HEK293 (cell line): Measurements from ENCODE around the gene CREB3.

Source experiments
- CTCF ChIA-PET: fragments of 350-600 bp; formaldehyde crosslinking; extraction: SDS; loops from one replicate; lab custom pipeline; 2021; ENCODE audit warnings: antibody characterized with exemption; lab: Yijun Ruan, JAX
- POLR2A ChIA-PET: fragments of 300-600 bp; formaldehyde crosslinking; extraction: SDS; loops from one replicate; lab custom pipeline; 2020; ENCODE audit warnings: antibody characterized with exemption, inconsistent platforms; lab: Yijun Ruan, JAX
- H3K27ac ChIP-seq: fragments of 200-500 bp; sonication (Bioruptor generic); 2 replicates; pipeline ENCODE4 v1.5.1; 2014; ENCODE audit warnings: low read depth, low read length, control low read depth, inconsistent platforms; ENCODE audit errors: extremely low read depth
- H3K36me3 ChIP-seq, 2 experiments: fragments of 200-500 bp in 1 of 2; sonication (Bioruptor generic) in 1 of 2; 1 replicate in 1 of 2; 2 replicates in 1 of 2; pipeline ENCODE4 v1.5.1; 2014 to 2017; ENCODE audit warnings: inconsistent platforms in 2 of 2, low read length in 2 of 2; ENCODE audit not compliant: control insufficient read depth in 2 of 2, insufficient read depth in 1 of 2
- H3K4me1 ChIP-seq: fragments of 200-500 bp; sonication (Bioruptor generic); 2 replicates; pipeline ENCODE4 v1.5.1; 2014; ENCODE audit warnings: mild to moderate bottlenecking, low read length, inconsistent platforms; ENCODE audit not compliant: control insufficient read depth, insufficient read depth
- H3K4me3 ChIP-seq: 2 replicates; pipeline ENCODE4 v1.5.1; 2011; ENCODE audit warnings: low read depth, mild to moderate bottlenecking, control low read depth, low read length, moderate library complexity
- H3K9me3 ChIP-seq: fragments of 200-500 bp; sonication (Bioruptor generic); 2 replicates; pipeline ENCODE4 v1.5.1; 2014; ENCODE audit warnings: low read depth, low read length, inconsistent platforms; ENCODE audit not compliant: control insufficient read depth, insufficient read depth
- BCL11A ChIP-seq: fragments of 450-650 bp; formaldehyde crosslinking; IDR thresholded peaks from 2 replicates; pipeline ENCODE4 v1.5.1; 2016; ENCODE audit warnings: low read depth, missing biosample characterization, missing genetic modification characterization
- KLF9 ChIP-seq: fragments of 450-650 bp; formaldehyde crosslinking; IDR thresholded peaks from 2 replicates; pipeline ENCODE4 v1.5.1; 2016; ENCODE audit warnings: missing biosample characterization, missing genetic modification characterization, low read depth
- MZF1 ChIP-seq: fragments of 450-650 bp; formaldehyde crosslinking; IDR thresholded peaks from 2 replicates; pipeline ENCODE4 v1.5.1; 2017; ENCODE audit warnings: missing biosample characterization, missing genetic modification characterization, borderline replicate concordance
- SP7 ChIP-seq: fragments of 450-650 bp; formaldehyde crosslinking; IDR thresholded peaks from 2 replicates; pipeline ENCODE4 v1.5.1; 2016; ENCODE audit warnings: missing biosample characterization, missing genetic modification characterization
- YY2 ChIP-seq: fragments of 450-650 bp; formaldehyde crosslinking; IDR thresholded peaks from 2 replicates; pipeline ENCODE4 v1.5.1; 2016; ENCODE audit warnings: missing biosample characterization, missing genetic modification characterization
- ZBTB7A ChIP-seq: fragments of 450-650 bp; formaldehyde crosslinking; IDR thresholded peaks from 2 replicates; pipeline ENCODE4 v1.5.1; 2016; ENCODE audit warnings: low read depth, missing biosample characterization, missing genetic modification characterization
- ZFHX2 ChIP-seq: fragments of 450-650 bp; formaldehyde crosslinking; conservative IDR thresholded peaks from 2 replicates; pipeline ENCODE4 v1.5.1; 2016; ENCODE audit warnings: missing biosample characterization, missing genetic modification characterization
- ZFP41 ChIP-seq: fragments of 450-650 bp; formaldehyde crosslinking; IDR thresholded peaks from 2 replicates; pipeline ENCODE4 v1.5.1; 2016; ENCODE audit warnings: missing biosample characterization, missing genetic modification characterization, borderline replicate concordance
- ZFP69B ChIP-seq: fragments of 450-650 bp; formaldehyde crosslinking; IDR thresholded peaks from 2 replicates; pipeline ENCODE4 v1.5.1; 2016; ENCODE audit warnings: missing biosample characterization, missing genetic modification characterization
- ZNF114 ChIP-seq: fragments of 450-650 bp; formaldehyde crosslinking; IDR thresholded peaks from 2 replicates; pipeline ENCODE4 v1.5.0; 2017; ENCODE audit warnings: missing biosample characterization, missing genetic modification characterization
- ZNF23 ChIP-seq: fragments of 450-650 bp; formaldehyde crosslinking; IDR thresholded peaks from 2 replicates; pipeline ENCODE4 v1.5.1; 2016; ENCODE audit warnings: missing biosample characterization, missing genetic modification characterization, borderline replicate concordance
- ZNF394 ChIP-seq: fragments of 450-650 bp; formaldehyde crosslinking; IDR thresholded peaks from 2 replicates; pipeline ENCODE4 v1.5.1; 2016; ENCODE audit warnings: missing biosample characterization, missing genetic modification characterization, mild to moderate bottlenecking, moderate library complexity, borderline replicate concordance
- ZNF561 ChIP-seq: fragments of 450-650 bp; IDR thresholded peaks from 2 replicates; pipeline ENCODE4 v1.5.1; 2018; ENCODE audit warnings: missing biosample characterization, missing genetic modification characterization, borderline replicate concordance
- ZNF600 ChIP-seq: fragments of 450-650 bp; formaldehyde crosslinking; IDR thresholded peaks from 2 replicates; pipeline ENCODE4 v1.5.1; 2016; ENCODE audit warnings: missing biosample characterization, missing genetic modification characterization
- ZNF707 ChIP-seq: fragments of 450-650 bp; formaldehyde crosslinking; IDR thresholded peaks from 2 replicates; pipeline ENCODE4 v1.5.1; 2016; ENCODE audit warnings: missing biosample characterization, missing genetic modification characterization
- TF ChIP-seq, protein P1 (sequence below): fragments of 450-650 bp; formaldehyde crosslinking; IDR thresholded peaks from 2 replicates; pipeline ENCODE4 v1.5.1; 2016; ENCODE audit warnings: missing biosample characterization, missing genetic modification characterization
- TF ChIP-seq, protein P2 (sequence below): fragments of 450-650 bp; formaldehyde crosslinking; IDR thresholded peaks from 2 replicates; pipeline ENCODE4 v1.5.1; 2016; ENCODE audit warnings: missing biosample characterization, missing genetic modification characterization
- TF ChIP-seq, protein P3 (sequence below): fragments of 450-650 bp; formaldehyde crosslinking; IDR thresholded peaks from 2 replicates; pipeline ENCODE4 v1.5.1; 2016; ENCODE audit warnings: missing biosample characterization, missing genetic modification characterization
- TF ChIP-seq, protein P4 (sequence below): fragments of 450-650 bp; formaldehyde crosslinking; IDR thresholded peaks from 2 replicates; pipeline ENCODE4 v1.5.1; 2016; ENCODE audit warnings: missing biosample characterization, missing genetic modification characterization
- TF ChIP-seq, protein P5 (sequence below): fragments of 450-650 bp; formaldehyde crosslinking; IDR thresholded peaks from 2 replicates; pipeline ENCODE4 v1.5.1; 2017; ENCODE audit warnings: missing biosample characterization, missing genetic modification characterization

The CREB3 gene

DNA sequence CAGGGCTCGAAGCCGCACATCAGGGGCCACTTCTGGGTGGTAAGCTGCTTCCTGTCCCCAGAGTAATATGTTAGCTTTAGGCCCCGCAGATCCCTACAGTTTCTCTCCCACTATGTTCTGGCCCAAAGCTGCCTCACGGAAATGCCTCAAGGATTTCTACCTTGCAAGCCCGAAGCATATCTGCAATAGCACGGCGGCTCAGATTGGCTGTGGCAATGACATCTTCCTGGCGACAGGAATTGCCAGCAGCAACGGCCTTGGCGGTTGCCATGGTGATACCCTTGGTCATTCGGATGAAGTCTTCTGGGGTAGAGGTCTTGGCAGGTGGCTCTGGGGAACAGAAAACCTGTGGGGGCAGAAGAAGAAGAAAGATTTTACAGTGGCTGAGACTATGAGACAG is 32.4 kb upstream of the CREB3 start:
- POLR2A ChIA-PET: interaction anchor here (1.3 kb wide), 1 partner anchor 32 kb away, joined by 3 read pairs; the partner anchor contains the start of genes CREB3 and TLN1
- no peak overlapping the region for H3K27ac ChIP-seq
- TF ChIP-seq, protein P1, sequence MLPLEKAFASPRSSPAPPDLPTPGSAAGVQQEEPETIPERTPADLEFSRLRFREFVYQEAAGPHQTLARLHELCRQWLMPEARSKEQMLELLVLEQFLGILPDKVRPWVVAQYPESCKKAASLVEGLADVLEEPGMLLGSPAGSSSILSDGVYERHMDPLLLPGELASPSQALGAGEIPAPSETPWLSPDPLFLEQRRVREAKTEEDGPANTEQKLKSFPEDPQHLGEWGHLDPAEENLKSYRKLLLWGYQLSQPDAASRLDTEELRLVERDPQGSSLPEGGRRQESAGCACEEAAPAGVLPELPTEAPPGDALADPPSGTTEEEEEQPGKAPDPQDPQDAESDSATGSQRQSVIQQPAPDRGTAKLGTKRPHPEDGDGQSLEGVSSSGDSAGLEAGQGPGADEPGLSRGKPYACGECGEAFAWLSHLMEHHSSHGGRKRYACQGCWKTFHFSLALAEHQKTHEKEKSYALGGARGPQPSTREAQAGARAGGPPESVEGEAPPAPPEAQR (tag by site-specific recombination): no peak
- TF ChIP-seq, all 188 proteins: peak for 0
- Histone ChIP-seq H3K9me3 (no peaks in the 10 kb centered on the region), H3K4me1 (no peaks in the 10 kb centered on the region), H3K36me3 (peaks cover 27 to 94% of the 10 kb centered on the region in 2 experiments), H3K4me3 (no peak overlapping the region)
- CTCF ChIA-PET: interaction anchor here (0.7 to 1.2 kb wide), 3 partner anchors 9 to 53 kb away, joined by 3 to 4 read pairs (median 3); no protein-coding TSS in a partner anchor

DNA sequence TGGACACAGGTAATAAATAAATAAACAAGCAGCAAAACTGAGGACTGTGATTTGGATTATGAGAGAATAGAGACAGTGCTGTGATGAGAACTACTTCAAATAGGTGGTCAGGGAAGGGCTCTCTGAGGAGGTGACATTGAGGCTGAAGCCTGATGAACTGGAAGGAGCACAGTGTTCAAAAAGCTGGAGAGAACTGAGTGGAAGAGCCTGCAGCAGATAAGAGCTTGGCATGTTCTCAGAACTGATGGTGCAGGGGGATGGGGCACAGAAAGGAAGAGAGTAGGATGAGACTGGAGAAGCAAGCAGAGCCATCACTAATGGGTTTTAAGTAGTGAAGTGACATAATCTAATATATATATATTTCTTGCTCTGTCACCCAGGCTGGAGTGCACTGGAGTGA is 31.5 kb upstream of the CREB3 start:
- H3K36me3 ChIP-seq: peaks cover 27 to 100% of the 10 kb centered on the region in 2 experiments
- no peak overlapping the region for H3K27ac ChIP-seq
- POLR2A ChIA-PET: interaction anchor here (0.6 to 1.3 kb wide), 3 partner anchors 27 to 56 kb away, joined by 3 read pairs; partner anchors contain the start of genes CREB3 and TLN1
- no peaks in the 10 kb centered on the region for H3K9me3 ChIP-seq
- no peaks in the 10 kb centered on the region for H3K4me1 ChIP-seq
- TF ChIP-seq SP7 (tag by site-specific recombination) (no peak), ZNF707 (tag by site-specific recombination) (no peak), MZF1 (tag by site-specific recombination) (no peak), ZBTB7A (tag by site-specific recombination) (no peak), ZFP69B (tag by site-specific recombination) (no peak), ZNF23 (tag by site-specific recombination) (no peak), ZNF114 (tag by site-specific recombination) (no peak), YY2 (tag by site-specific recombination) (no peak)
- TF ChIP-seq, protein P2, sequence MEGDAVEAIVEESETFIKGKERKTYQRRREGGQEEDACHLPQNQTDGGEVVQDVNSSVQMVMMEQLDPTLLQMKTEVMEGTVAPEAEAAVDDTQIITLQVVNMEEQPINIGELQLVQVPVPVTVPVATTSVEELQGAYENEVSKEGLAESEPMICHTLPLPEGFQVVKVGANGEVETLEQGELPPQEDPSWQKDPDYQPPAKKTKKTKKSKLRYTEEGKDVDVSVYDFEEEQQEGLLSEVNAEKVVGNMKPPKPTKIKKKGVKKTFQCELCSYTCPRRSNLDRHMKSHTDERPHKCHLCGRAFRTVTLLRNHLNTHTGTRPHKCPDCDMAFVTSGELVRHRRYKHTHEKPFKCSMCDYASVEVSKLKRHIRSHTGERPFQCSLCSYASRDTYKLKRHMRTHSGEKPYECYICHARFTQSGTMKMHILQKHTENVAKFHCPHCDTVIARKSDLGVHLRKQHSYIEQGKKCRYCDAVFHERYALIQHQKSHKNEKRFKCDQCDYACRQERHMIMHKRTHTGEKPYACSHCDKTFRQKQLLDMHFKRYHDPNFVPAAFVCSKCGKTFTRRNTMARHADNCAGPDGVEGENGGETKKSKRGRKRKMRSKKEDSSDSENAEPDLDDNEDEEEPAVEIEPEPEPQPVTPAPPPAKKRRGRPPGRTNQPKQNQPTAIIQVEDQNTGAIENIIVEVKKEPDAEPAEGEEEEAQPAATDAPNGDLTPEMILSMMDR (tag by site-specific recombination): no peak
- TF ChIP-seq, protein P3, sequence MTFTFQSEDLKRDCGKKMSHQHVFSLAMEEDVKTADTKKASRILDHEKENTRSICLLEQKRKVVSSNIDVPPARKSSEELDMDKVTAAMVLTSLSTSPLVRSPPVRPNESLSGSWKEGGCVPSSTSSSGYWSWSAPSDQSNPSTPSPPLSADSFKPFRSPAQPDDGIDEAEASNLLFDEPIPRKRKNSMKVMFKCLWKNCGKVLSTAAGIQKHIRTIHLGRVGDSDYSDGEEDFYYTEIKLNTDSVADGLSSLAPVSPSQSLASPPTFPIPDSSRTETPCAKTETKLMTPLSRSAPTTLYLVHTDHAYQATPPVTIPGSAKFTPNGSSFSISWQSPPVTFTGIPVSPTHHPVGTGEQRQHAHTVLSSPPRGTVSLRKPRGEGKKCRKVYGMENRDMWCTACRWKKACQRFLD (tag by site-specific recombination): no peak
- no peak overlapping the region for H3K4me3 ChIP-seq
- CTCF ChIA-PET: interaction anchor here (0.7 to 1.2 kb wide), 6 partner anchors 8 to 54 kb away, joined by 3 to 5 read pairs (median 3); partner anchors contain the start of gene ARHGEF39

DNA sequence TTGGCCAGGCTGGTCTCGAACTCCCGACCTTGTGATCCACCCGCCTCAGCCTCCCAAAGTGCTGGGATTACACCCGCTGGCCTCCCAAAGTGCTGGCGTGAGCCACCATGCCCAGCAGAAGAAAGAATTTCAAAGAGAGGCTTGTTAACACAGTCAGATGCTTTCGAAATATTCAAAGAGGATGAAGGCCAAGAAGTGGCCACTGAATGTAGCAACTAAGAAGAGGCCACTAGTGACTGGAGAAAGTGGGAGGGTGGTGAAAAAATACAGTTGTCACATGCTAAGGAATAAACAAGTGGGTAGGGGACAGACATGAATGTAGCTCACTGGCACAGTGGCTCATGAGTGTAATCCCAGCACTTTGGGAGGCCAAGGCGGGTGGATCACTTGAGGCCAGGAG is 29.8 kb upstream of the CREB3 start:
- POLR2A ChIA-PET: interaction anchor here (1.2 kb wide), 1 partner anchor 9 kb away, joined by 3 read pairs; no protein-coding TSS in a partner anchor
- H3K27ac ChIP-seq: no peak overlapping the region
- H3K36me3 ChIP-seq: peaks cover 38 to 100% of the 10 kb centered on the region in 2 experiments
- CTCF ChIA-PET: interaction anchor here (1.2 kb wide), 1 partner anchor 9 kb away, joined by 4 read pairs; no protein-coding TSS in a partner anchor
- TF ChIP-seq ZFHX2 (tag by site-specific recombination): no peak
- TF ChIP-seq, protein P4, sequence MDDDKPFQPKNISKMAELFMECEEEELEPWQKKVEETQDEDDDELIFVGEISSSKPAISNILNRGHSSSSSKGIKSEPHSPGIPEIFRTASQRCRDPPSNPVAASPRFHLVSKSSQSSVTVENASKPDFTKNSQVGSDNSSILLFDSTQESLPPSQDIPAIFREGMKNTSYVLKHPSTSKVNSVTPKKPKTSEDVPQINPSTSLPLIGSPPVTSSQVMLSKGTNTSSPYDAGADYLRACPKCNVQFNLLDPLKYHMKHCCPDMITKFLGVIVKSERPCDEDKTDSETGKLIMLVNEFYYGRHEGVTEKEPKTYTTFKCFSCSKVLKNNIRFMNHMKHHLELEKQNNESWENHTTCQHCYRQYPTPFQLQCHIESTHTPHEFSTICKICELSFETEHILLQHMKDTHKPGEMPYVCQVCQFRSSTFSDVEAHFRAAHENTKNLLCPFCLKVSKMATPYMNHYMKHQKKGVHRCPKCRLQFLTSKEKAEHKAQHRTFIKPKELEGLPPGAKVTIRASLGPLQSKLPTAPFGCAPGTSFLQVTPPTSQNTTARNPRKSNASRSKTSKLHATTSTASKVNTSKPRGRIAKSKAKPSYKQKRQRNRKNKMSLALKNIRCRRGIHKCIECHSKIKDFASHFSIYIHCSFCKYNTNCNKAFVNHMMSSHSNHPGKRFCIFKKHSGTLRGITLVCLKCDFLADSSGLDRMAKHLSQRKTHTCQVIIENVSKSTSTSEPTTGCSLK (tag by site-specific recombination): no peak
- TF ChIP-seq, protein P3 (tag by site-specific recombination): no peak
- TF ChIP-seq KLF9 (tag by site-specific recombination): no peak
- no peak for TF ChIP-seq ZFP41
- TF ChIP-seq ZNF394 (tag by site-specific recombination): no peak
- no peak for TF ChIP-seq ZNF600
- TF ChIP-seq, protein P5, sequence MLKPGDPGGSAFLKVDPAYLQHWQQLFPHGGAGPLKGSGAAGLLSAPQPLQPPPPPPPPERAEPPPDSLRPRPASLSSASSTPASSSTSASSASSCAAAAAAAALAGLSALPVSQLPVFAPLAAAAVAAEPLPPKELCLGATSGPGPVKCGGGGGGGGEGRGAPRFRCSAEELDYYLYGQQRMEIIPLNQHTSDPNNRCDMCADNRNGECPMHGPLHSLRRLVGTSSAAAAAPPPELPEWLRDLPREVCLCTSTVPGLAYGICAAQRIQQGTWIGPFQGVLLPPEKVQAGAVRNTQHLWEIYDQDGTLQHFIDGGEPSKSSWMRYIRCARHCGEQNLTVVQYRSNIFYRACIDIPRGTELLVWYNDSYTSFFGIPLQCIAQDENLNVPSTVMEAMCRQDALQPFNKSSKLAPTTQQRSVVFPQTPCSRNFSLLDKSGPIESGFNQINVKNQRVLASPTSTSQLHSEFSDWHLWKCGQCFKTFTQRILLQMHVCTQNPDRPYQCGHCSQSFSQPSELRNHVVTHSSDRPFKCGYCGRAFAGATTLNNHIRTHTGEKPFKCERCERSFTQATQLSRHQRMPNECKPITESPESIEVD (tag by site-specific recombination): no peak
- TF ChIP-seq ZNF561 (tag by site-specific recombination): no peak
- TF ChIP-seq BCL11A: no peak
- TF ChIP-seq, all 188 proteins: peak for 0
- H3K4me1 ChIP-seq: no peaks in the 10 kb centered on the region
- no peak overlapping the region for H3K4me3 ChIP-seq
- H3K9me3 ChIP-seq: no peaks in the 10 kb centered on the region
